Astrocyte of the cerebellum (primary cell): ENCODE results near the gene SPG7.

ENCODE experiments used
- DNase-seq: peaks from one replicate; pipeline ENCODE4 v3.0.0-alpha.2; 2011; ENCODE audit warnings: low read depth
- H3K4me3 ChIP-seq: 2 replicates; pipeline ENCODE4 v1.5.1; 2011; ENCODE audit warnings: mild to moderate bottlenecking, low read depth, low read length, moderate library complexity
- CTCF ChIP-seq: IDR thresholded peaks from 2 replicates; pipeline ENCODE4 v1.5.1; 2012; ENCODE audit warnings: low read length, low read depth, moderate library complexity, mild to moderate bottlenecking; ENCODE audit errors: missing control alignments
- in situ Hi-C: cut with HindIII; loops from 2 replicates; pipeline ENCODE4 v1.10.0; 2017; ENCODE audit warnings: low sequenced_read_pairs

Gene SPG7

GRCh38 chr16:89510526-89510925, 2.3 kb downstream of the SPG7 start:
- no peak for DNase-seq
- in situ Hi-C loops, result loop anchor here (25.0 kb wide), 1 partner anchor 173 kb away; no protein-coding TSS in a partner anchor
- TF ChIP-seq CTCF, result no peak
- no peak overlapping the region for H3K4me3 ChIP-seq

GRCh38 chr16:89511374-89511773, 3.2 kb downstream of the SPG7 start:
- in situ Hi-C loops, result loop anchor here (25.0 kb wide), 1 partner anchor 174 kb away; no protein-coding TSS in a partner anchor
- no peak for DNase-seq
- no peak overlapping the region for H3K4me3 ChIP-seq
- TF ChIP-seq CTCF, result no peak

GRCh38 chr16:89512453-89512852, 4.2 kb downstream of the SPG7 start:
- DNase-seq, result no peak
- TF ChIP-seq CTCF, result no peak
- no peak overlapping the region for H3K4me3 ChIP-seq
- in situ Hi-C loops, result loop anchor here (25.0 kb wide), 1 partner anchor 175 kb away; no protein-coding TSS in a partner anchor

GRCh38 chr16:89517128-89517527, 8.9 kb downstream of the SPG7 start:
- DNase-seq, result no peak
- in situ Hi-C loops, result loop anchor here (25.0 kb wide), 1 partner anchor 180 kb away; no protein-coding TSS in a partner anchor
- no peak overlapping the region for H3K4me3 ChIP-seq
- TF ChIP-seq CTCF, result no peak

GRCh38 chr16:89519881-89520280, 11.7 kb downstream of the SPG7 start:
- no peak overlapping the region for H3K4me3 ChIP-seq
- no peak for TF ChIP-seq CTCF
- in situ Hi-C loops, result loop anchor here (25.0 kb wide), 1 partner anchor 183 kb away; no protein-coding TSS in a partner anchor
- no peak for DNase-seq

GRCh38 chr16:89522287-89522686, 14.1 kb downstream of the SPG7 start:
- in situ Hi-C loops, result loop anchor here (25.0 kb wide), 1 partner anchor 185 kb away; no protein-coding TSS in a partner anchor
- H3K4me3 ChIP-seq, result no peak overlapping the region
- no peak for TF ChIP-seq CTCF
- no peak for DNase-seq
